MM.1S (cell line): ENCODE data around the gene SELENOF.
"Not testable (repeated sequence)": the region's sequence is repeated elsewhere in the genome, so short reads cannot be mapped to it uniquely, and the experiment has no call there.

ENCODE experiments used
- DNase-seq: peaks from one replicate; pipeline ENCODE4 v3.0.0-alpha.2; 2015
- H2AFZ ChIP-seq: fragments of 300-600 bp; sonication (generic); 2 replicates; pipeline ENCODE4 v1.6.0; 2016; ENCODE audit warnings: antibody characterized with exemption, low read length
- H3F3A ChIP-seq: fragments of 300-600 bp; sonication (generic); 2 replicates; pipeline ENCODE4 v1.6.1; 2016; ENCODE audit warnings: mild to moderate bottlenecking, antibody characterized with exemption, low read length, moderate library complexity, mixed read lengths; ENCODE audit not compliant: insufficient read depth
- H3K27ac ChIP-seq: fragments of 300-600 bp; sonication (generic); 2 replicates; pipeline ENCODE4 v1.5.1; 2016; ENCODE audit warnings: mild to moderate bottlenecking, low read length
- H3K27me3 ChIP-seq: fragments of 300-600 bp; sonication (generic); replicated peaks from 2 replicates; pipeline ENCODE4 v1.6.0; 2016; ENCODE audit warnings: low read length; ENCODE audit not compliant: insufficient read depth
- H3K36me3 ChIP-seq: fragments of 300-600 bp; sonication (generic); replicated peaks from 2 replicates; pipeline ENCODE4 v1.6.1; 2016; ENCODE audit warnings: mild to moderate bottlenecking, low read length, mixed read lengths; ENCODE audit not compliant: insufficient read depth
- H3K4me1 ChIP-seq: fragments of 300-600 bp; sonication (generic); 2 replicates; pipeline ENCODE4 v1.6.1; 2016; ENCODE audit warnings: low read length, mixed read lengths
- H3K4me2 ChIP-seq: fragments of 300-600 bp; sonication (generic); 2 replicates; pipeline ENCODE4 v1.6.0; 2016; ENCODE audit warnings: low read depth, low read length
- H3K4me3 ChIP-seq: fragments of 300-600 bp; sonication (generic); 2 replicates; pipeline ENCODE4 v1.5.1; 2016; ENCODE audit warnings: low read length, mixed read lengths
- H3K79me2 ChIP-seq: fragments of 300-600 bp; sonication (generic); 2 replicates; pipeline ENCODE4 v1.6.1; 2016; ENCODE audit warnings: mixed run types, low read length, mixed read lengths
- H3K9ac ChIP-seq: fragments of 300-600 bp; sonication (generic); 2 replicates; pipeline ENCODE4 v1.6.1; 2016; ENCODE audit warnings: low read length, mixed read lengths
- H3K9me2 ChIP-seq: fragments of 300-600 bp; sonication (generic); replicated peaks from 2 replicates; pipeline ENCODE4 v1.6.1; 2016; ENCODE audit warnings: mild to moderate bottlenecking, low read length, mixed read lengths; ENCODE audit not compliant: insufficient read depth
- H3K9me3 ChIP-seq: fragments of 300-600 bp; sonication (generic); replicated peaks from 2 replicates; pipeline ENCODE4 v1.6.1; 2016; ENCODE audit warnings: mild to moderate bottlenecking, low read length, mixed read lengths; ENCODE audit not compliant: insufficient read depth
- H4K20me1 ChIP-seq: fragments of 300-600 bp; sonication (generic); 2 replicates; pipeline ENCODE4 v1.6.1; 2016; ENCODE audit warnings: mild to moderate bottlenecking, low read length, moderate library complexity, mixed read lengths; ENCODE audit not compliant: insufficient read depth
- EZH2 ChIP-seq: fragments of 300-600 bp; sonication (generic); optimal IDR thresholded peaks from 2 replicates; pipeline ENCODE3; 2017; ENCODE audit warnings: low read depth, mild to moderate bottlenecking, antibody characterized with exemption, low read length, mixed read lengths
- EZH2phosphoT487 ChIP-seq: fragments of 300-600 bp; sonication (generic); IDR thresholded peaks from 2 replicates; pipeline ENCODE4 v1.6.1; 2018; ENCODE audit warnings: antibody characterized with exemption, low read length
- TF ChIP-seq, protein P1 (sequence below): fragments of 300-600 bp; sonication (generic); IDR thresholded peaks from 2 replicates; pipeline ENCODE4 v1.5.1; 2016; ENCODE audit warnings: antibody characterized with exemption, low read length, mixed read lengths

The SELENOF gene

GRCh38 chr1:86872086-86872485, 41.8 kb downstream of the SELENOF start:
- no peaks in the 10 kb centered on the region for H3K27me3 ChIP-seq
- H2AFZ ChIP-seq: no peak overlapping the region
- no peaks in the 10 kb centered on the region for H4K20me1 ChIP-seq
- H3K9ac ChIP-seq: no peak overlapping the region
- H3K36me3 ChIP-seq: peaks cover 4% of the 10 kb centered on the region; the same call in 1 of the 2 replicates
- H3K27ac ChIP-seq: no peak overlapping the region
- no peaks in the 10 kb centered on the region for H3K9me2 ChIP-seq
- peaks cover 8% of the 10 kb centered on the region; the same call in 1 of the 2 replicates for H3K4me1 ChIP-seq
- no peak overlapping the region for H3K4me2 ChIP-seq
- TF ChIP-seq, protein P1, sequence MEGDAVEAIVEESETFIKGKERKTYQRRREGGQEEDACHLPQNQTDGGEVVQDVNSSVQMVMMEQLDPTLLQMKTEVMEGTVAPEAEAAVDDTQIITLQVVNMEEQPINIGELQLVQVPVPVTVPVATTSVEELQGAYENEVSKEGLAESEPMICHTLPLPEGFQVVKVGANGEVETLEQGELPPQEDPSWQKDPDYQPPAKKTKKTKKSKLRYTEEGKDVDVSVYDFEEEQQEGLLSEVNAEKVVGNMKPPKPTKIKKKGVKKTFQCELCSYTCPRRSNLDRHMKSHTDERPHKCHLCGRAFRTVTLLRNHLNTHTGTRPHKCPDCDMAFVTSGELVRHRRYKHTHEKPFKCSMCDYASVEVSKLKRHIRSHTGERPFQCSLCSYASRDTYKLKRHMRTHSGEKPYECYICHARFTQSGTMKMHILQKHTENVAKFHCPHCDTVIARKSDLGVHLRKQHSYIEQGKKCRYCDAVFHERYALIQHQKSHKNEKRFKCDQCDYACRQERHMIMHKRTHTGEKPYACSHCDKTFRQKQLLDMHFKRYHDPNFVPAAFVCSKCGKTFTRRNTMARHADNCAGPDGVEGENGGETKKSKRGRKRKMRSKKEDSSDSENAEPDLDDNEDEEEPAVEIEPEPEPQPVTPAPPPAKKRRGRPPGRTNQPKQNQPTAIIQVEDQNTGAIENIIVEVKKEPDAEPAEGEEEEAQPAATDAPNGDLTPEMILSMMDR: no peak
- TF ChIP-seq EZH2: no peak
- TF ChIP-seq EZH2phosphoT487: no peak
- H3K79me2 ChIP-seq: no peaks in the 10 kb centered on the region
- DNase-seq: no peak
- H3F3A ChIP-seq: no peaks in the 10 kb centered on the region
- no peak overlapping the region for H3K4me3 ChIP-seq
- no peaks in the 10 kb centered on the region for H3K9me3 ChIP-seq

GRCh38 chr1:86871001-86871400, 42.9 kb downstream of the SELENOF start:
- Histone ChIP-seq H3K4me2 (no peak overlapping the region), H3K9ac (no peak overlapping the region), H3K9me2 (no peaks in the 10 kb centered on the region), H3K4me3 (no peak overlapping the region), H3F3A (peaks cover 9% of the 10 kb centered on the region; the same call in 1 of the 2 replicates), H2AFZ (no peak overlapping the region), H3K79me2 (no peaks in the 10 kb centered on the region), H3K27ac (no peak overlapping the region), H4K20me1 (no peaks in the 10 kb centered on the region), H3K36me3 (peaks cover 4% of the 10 kb centered on the region; the same call in 1 of the 2 replicates), H3K4me1 (peaks cover 17% of the 10 kb centered on the region; the same call in 1 of the 2 replicates), H3K27me3 (no peaks in the 10 kb centered on the region), H3K9me3 (no peaks in the 10 kb centered on the region)
- TF ChIP-seq EZH2 (no peak), EZH2phosphoT487 (no peak)
- TF ChIP-seq, protein P1: no peak
- DNase-seq: no peak

DNA sequence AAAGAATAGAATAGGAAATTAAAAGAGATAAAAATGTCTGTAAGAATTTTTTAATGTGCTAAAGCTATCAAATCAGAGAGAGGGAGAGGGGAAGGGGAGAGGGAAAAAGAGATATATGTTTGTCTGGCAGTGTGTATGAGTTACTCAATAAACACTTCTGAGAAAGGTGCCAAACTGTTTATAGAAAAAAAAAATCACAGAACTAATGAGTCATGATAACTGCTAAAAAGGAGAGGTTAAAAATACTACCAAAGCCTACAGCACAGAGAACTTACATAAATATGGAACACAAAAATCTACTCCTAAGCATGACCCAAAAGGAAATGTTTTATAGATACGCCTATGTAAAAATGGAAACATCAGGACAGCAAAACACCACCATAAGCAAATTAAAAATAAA, 45.4 kb downstream of the SELENOF start:
- Histone ChIP-seq H3K4me1 (peaks cover 25% of the 10 kb centered on the region), H3K4me3 (no peak overlapping the region), H2AFZ (no peak overlapping the region), H3K4me2 (no peak overlapping the region), H3K9ac (no peak overlapping the region), H3K27me3 (no peaks in the 10 kb centered on the region), H3K9me2 (no peaks in the 10 kb centered on the region), H3K9me3 (no peaks in the 10 kb centered on the region), H3F3A (peaks cover 14% of the 10 kb centered on the region; the same call in 1 of the 2 replicates), H4K20me1 (no peaks in the 10 kb centered on the region), H3K36me3 (no peaks in the 10 kb centered on the region), H3K79me2 (peaks cover 11% of the 10 kb centered on the region), H3K27ac (no peak overlapping the region)
- no peak for DNase-seq
- no peak for TF ChIP-seq EZH2
- no peak for TF ChIP-seq EZH2phosphoT487
- TF ChIP-seq, protein P1: no peak

GRCh38 chr1:86867278-86867677, 46.6 kb downstream of the SELENOF start:
- H3F3A ChIP-seq: peaks cover 14% of the 10 kb centered on the region; the same call in 1 of the 2 replicates
- H3K4me3 ChIP-seq, H3K4me2 ChIP-seq, H3K9ac ChIP-seq, H3K9me3 ChIP-seq, DNase-seq, H4K20me1 ChIP-seq, H3K9me2 ChIP-seq, H3K36me3 ChIP-seq, H2AFZ ChIP-seq, H3K27me3 ChIP-seq, H3K27ac ChIP-seq: not testable (repeated sequence)
- peaks cover 25% of the 10 kb centered on the region for H3K4me1 ChIP-seq
- peaks cover 11% of the 10 kb centered on the region for H3K79me2 ChIP-seq
